GM21390 (cell line): ENCODE results near the gene TEFM.
"Not testable (repeated sequence)": the region's sequence is repeated elsewhere in the genome, so short reads cannot be mapped to it uniquely, and the experiment has no call there.

Experiments
- ATAC-seq: cut with Tn5 transposase; IDR thresholded peaks from one replicate; pipeline ENCODE4 v1.9.1; 2021; ENCODE audit not compliant: unreplicated experiment

The TEFM gene

GRCh38 chr17:30906101-30906911, at the start of gene TEFM:
TSS of gene TEFM (minus strand) at chr17:30906238. CDS start at chr17:30906198, 40 bp downstream.
- ATAC-seq, result peak; percentile 84

- ATAC-seq, result no peak
These were observed 48.2 kb upstream of the TEFM start for GRCh38 chr17:30954046-30954830.

- no peak for ATAC-seq
These were observed 46.8 kb upstream of the TEFM start for GRCh38 chr17:30952638-30953393.

GRCh38 chr17:30950669-30951399, 44.8 kb upstream of the TEFM start:
- ATAC-seq, result no peak

GRCh38 chr17:30950189-30950588, 44.2 kb upstream of the TEFM start:
- ATAC-seq, result no peak

- ATAC-seq, result no peak
These were observed 41.8 kb upstream of the TEFM start for GRCh38 chr17:30947796-30948195.

- ATAC-seq, result no peak
These were observed 36.5 kb upstream of the TEFM start for GRCh38 chr17:30942308-30943079.

- no peak for ATAC-seq
These were observed 33.1 kb upstream of the TEFM start for GRCh38 chr17:30939051-30939689.

- ATAC-seq, result no peak
These were observed 27.9 kb upstream of the TEFM start for GRCh38 chr17:30933966-30934365.

- not testable (repeated sequence) for ATAC-seq
These were observed 25.5 kb upstream of the TEFM start for GRCh38 chr17:30931582-30931981.

GRCh38 chr17:30930495-30930894, 24.5 kb upstream of the TEFM start:
- no peak for ATAC-seq

GRCh38 chr17:30929861-30930260, 23.8 kb upstream of the TEFM start:
- not testable (repeated sequence) for ATAC-seq

- no peak for ATAC-seq
These were observed 23.1 kb upstream of the TEFM start for GRCh38 chr17:30929081-30929633.

- ATAC-seq, result no peak
These were observed 22.5 kb upstream of the TEFM start for GRCh38 chr17:30928584-30928983.

- ATAC-seq, result no peak
These were observed 21.7 kb upstream of the TEFM start for GRCh38 chr17:30927756-30928155.

GRCh38 chr17:30926516-30926915, 20.5 kb upstream of the TEFM start:
- ATAC-seq, result no peak

- ATAC-seq, result no peak
These were observed 18.3 kb upstream of the TEFM start for GRCh38 chr17:30924341-30924740.

GRCh38 chr17:30922235-30923030, 16.4 kb upstream of the TEFM start:
- no peak for ATAC-seq
